ENCODE results near the gene SH2D3A.
"Not testable (repeated sequence)": the region's sequence is repeated elsewhere in the genome, so short reads cannot be mapped to it uniquely, and the experiment has no call there.

The SH2D3A gene

GRCh38 chr19:6754653-6755463, 12.4 kb downstream of the SH2D3A start:
- DNase-seq = no peak

DNA sequence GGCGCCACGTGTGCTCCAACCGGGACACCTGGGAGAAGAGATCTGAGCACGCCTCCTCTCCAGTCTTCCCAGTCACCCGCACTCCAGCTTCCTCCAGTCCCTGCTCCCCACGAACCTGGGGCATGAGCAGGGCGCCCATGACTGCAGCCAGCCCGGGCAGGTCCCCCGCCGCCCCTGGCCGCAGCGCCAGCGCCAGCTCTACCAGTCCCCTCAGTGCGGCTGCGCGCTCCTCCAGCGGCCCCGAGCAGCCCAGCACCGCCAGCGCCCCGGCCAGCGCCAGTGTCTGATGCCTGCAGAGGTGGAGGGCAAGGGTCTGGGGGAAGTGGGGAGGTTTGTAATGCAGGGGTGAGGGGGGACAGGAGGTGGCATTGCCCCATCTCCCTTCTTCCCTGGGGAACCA, 13.1 kb downstream of the SH2D3A start:
- DNase-seq = no peak

DNA sequence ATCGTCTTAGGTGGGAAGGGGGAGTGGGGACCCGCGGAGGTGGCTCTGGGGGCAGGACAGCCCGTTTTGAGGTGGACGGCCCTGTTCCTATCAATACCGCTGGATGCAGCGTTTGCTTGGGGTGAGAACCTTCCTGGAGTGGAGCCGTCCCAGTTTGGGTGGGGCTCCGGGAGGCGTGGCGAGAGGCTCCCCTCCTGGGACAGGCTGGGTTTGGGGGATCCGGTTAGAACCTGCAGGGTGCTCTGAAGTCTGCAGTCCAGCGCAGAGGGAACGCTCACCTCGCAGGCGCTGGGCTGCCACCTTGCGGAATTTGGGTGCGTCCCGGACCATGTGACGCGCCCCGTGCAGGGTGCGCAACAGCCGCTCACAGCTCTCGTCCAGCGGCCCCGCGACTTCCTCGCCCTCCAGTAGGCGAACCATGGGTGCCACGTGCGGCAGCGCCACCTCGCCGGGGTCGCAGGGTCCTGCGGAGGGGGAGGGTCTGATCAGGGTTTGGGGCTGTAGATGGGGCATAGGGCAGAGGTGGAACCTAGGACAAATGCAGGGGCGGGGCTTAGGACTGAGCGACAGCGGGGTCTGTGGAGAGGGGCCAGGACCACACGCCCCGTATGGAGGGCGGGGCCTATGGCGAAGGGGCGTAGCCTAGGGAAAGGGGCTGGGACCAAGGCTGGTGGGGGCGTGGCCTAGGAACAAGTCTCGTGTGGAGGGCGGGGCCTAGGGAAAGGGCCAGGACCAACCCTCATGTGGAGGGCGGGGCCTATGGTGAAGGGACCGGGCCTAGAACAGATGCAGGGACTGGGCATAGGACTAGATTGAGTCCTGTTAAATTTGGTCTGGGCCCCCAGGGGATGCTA, 13.8 kb downstream of the SH2D3A start:
- DNase-seq = peak; percentile 76

DNA sequence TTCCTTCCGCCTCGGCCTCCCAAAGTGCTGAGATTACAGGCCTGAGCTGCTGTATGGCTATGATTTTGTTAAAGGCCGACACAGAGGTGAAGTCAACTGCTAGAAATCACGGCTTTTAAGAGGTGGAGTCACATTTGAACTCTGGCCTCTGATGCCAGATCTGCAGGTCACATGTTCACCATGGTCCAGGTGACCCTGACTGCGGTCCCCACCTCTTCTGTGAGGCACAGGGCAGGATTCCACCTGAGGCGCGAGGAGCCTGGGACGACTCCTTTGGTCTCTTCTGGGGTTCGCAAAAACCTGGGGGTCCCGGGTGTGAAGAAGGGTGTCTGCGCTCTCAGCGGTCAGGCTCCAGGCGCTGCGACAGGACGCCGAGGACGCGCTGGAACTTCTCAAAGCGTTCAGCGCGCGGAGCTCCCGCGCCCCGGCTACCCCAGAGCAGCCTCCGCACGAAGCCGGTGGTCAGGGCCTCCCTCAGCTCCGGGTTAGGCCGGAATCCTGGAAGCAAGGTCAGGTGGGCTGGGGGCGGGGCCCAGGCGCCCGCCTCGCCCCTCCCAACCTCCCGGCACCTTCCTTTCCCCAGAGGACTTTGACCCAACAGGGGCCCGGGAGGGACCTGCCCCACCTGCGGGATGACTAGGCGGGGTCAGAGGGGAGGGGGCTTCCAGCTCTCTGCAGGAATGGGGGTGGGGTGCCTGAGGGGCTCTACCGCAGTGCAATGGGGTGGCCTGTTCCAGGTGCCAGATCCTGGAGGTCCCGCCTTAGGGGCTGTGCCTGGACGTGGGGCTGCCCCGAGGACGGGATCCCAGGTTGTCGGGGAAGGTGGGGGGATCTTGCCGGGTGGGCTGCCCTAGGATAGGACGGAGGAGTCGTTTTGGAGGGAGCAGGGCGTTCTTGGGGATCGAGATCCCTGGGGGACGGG, 14.7 kb downstream of the SH2D3A start:
- no peak for DNase-seq

- DNase-seq = no peak
Measured at GRCh38 chr19:6751189-6751588, 16.0 kb downstream of the SH2D3A start.

DNA sequence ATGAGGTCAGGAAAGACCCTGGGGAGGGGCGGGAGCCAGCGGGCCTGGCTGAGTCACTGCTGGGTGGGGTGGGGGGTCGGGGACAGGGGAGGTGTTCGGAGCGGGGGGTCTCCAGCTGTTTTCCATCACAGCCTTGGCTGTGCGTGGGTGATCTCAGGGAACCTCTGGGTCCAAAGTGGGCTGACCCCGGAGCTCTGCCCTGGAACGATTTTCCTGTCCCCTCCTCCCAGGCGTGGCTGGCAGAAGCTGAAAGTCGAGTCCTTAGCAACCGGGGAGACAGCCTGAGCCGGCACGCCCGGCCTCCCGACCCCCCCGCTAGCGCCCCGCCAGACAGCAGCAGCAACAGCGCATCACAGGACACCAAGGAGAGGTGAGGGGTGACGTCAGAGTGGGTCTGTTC, 17.2 kb downstream of the SH2D3A start:
- DNase-seq = no peak

- not testable (repeated sequence) for DNase-seq
Measured at GRCh38 chr19:6748543-6748942, 18.7 kb downstream of the SH2D3A start.

GRCh38 chr19:6745965-6746364, 21.3 kb downstream of the SH2D3A start:
- no peak for DNase-seq

DNA sequence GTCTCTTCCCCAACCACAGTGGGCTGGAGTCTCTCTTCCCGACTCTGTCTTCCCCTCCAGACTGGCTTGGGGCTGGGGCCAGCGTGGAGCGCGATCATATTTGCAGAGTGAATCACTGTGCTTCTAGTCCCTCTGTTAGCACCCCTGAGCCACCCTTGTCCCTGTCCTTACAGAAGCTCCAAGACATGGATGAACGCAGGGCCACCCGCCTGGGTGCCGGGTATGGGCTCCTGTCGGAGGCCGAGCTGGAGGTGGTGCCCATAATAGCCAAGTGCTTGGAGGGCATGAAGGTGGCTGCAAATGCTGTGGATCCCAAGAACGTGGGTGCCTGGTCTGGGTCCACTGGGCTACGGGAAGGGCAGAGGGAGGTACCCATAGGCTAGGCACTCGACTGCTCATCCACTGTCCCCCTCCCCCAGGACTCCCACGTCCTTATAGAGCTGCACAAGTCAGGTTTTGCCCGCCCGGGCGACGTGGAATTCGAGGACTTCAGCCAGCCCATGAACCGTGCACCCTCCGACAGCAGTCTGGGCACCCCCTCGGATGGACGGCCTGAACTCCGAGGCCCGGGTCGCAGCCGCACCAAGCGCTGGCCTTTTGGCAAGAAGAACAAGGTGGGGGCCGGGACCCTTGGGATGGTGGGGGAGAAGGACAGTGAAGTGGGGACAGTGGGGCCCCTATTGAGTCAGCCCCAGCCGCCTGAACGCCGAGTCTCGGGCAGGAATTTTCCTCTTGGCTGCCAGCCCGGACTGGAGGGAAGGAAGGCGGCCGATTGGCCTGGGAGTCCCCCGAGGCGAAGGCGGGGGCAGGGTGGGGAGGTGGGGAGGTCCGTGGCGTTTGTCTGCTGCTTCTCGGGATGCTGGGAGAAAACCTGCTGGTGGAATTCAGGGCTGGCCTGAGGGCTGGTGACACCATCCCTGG, 22.6 kb downstream of the SH2D3A start:
- DNase-seq = no peak

- no peak for DNase-seq
Measured at GRCh38 chr19:6743714-6744380, 23.4 kb downstream of the SH2D3A start.

GRCh38 chr19:6743066-6743465, 24.2 kb downstream of the SH2D3A start:
- DNase-seq = no peak

- DNase-seq = peak; percentile 34
Measured at GRCh38 chr19:6740589-6741343, 26.5 kb downstream of the SH2D3A start.

GRCh38 chr19:6739883-6740588, 27.2 kb downstream of the SH2D3A start:
- DNase-seq = peak; percentile 39

DNA sequence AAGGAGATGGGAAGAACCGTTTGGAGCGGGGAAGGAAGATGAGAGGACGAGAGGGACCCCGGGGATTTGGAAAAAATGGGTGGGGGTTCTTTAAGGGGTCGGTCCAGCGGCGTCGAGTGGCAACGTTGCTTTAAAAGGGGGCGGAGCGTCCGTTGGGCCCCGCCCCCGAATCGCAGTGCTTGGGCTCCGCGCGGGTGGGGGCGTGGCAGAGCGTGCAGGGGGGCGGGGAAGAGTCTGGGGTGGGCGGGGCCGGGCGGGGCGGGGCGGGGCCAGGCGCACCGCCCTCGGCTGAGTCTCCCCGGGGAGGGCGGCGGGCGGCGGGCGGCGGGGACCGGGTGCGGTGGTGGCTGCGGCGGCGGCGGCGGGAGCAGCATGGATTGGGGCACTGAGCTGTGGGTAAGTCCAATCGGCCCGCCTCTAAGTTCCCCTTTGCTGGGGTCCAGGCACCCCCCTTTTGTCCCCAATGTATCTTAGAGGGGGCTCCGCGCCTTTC, 27.8 kb downstream of the SH2D3A start, which contains the start of gene TRIP10:
TSS of gene TRIP10 (plus strand) at position 291 of the 493 bp plus-strand sequence. CDS start at position 373, 82 bp downstream.
- DNase-seq = peak; percentile 90

DNA sequence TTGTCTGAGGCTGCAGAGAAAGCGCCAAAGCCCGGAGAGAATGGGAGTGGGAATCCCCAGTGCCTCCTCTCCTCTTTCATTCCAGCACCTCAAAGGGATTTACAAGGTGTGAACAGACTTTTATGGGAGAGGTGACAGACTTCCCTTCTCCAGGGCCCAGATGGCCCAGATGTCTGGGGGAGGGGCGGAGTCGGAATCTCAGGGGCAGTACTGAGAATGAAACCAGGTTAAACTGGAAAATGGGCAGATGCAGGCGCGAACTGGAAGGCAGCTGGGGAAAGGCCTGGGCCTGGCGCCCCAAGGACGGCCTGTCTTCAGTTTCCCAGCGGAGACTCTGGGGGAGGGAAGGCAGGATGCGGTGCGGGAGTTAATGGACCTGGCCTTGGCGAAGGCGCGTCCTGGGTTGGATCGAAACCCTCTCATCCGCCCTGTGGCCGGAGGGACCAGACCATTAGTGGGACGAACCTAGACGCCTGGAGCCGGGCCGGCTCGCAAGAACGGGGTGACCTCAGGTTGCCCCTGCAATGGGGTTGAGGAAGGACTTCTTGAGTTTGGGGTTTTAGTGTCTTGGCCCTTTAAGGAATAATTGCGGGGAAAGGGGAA, 28.3 kb downstream of the SH2D3A start:
- peak; percentile 56 for DNase-seq

- DNase-seq = peak; percentile 79
Measured at GRCh38 chr19:6737873-6738786, 29.1 kb downstream of the SH2D3A start.

- peak; percentile 99 for DNase-seq
Measured at GRCh38 chr19:6737284-6737872, 29.9 kb downstream of the SH2D3A start, which contains the start of gene GPR108. Gene GPR108, minus strand, starts transcription at chr19:6737580. Its CDS starts 4 bp downstream, at chr19:6737576.
